Astrocyte (in vitro differentiated cells and primary cell): Measurements from ENCODE around the gene MLXIP. TPM values are rescaled to one million over a fixed set of nuclear protein-coding genes. Genes with fewer than 3 reads are reported as not detected.

Source experiments
- DNase-seq: peaks from one replicate; pipeline ENCODE4 v3.0.0-alpha.2; 2010; ENCODE audit warnings: low read depth
- FAIRE-seq: peaks from 2 replicates; lab custom pipeline; 2011; peaks lifted over from hg19 to GRCh38; lab: Jason Lieb, UNC
- H2AFZ ChIP-seq: 2 replicates; pipeline ENCODE4 v1.6.0; 2012; ENCODE audit warnings: low read depth, low read length, inconsistent platforms
- H3K27ac ChIP-seq: 2 replicates; pipeline ENCODE4 v1.5.1; 2011; ENCODE audit warnings: low read depth, low read length, inconsistent platforms
- H3K27me3 ChIP-seq: 2 replicates; pipeline ENCODE4 v1.6.0; 2011; ENCODE audit warnings: low read length, inconsistent platforms; ENCODE audit not compliant: insufficient read depth
- H3K36me3 ChIP-seq: 2 replicates; pipeline ENCODE4 v1.5.1; 2011; ENCODE audit warnings: low read length, inconsistent platforms; ENCODE audit not compliant: insufficient read depth
- H3K4me1 ChIP-seq: 2 replicates; pipeline ENCODE4 v1.5.1; 2011; ENCODE audit warnings: low read length, inconsistent platforms; ENCODE audit not compliant: insufficient read depth
- H3K4me2 ChIP-seq: 2 replicates; pipeline ENCODE4 v1.6.0; 2012; ENCODE audit warnings: low read length, inconsistent platforms
- H3K4me3 ChIP-seq: 2 replicates; pipeline ENCODE4 v1.5.1; 2011; ENCODE audit warnings: low read depth, mild to moderate bottlenecking, low read length, inconsistent platforms; ENCODE audit not compliant: insufficient read depth
- H3K79me2 ChIP-seq: 2 replicates; pipeline ENCODE4 v1.6.0; 2012; ENCODE audit warnings: mild to moderate bottlenecking, low read length, inconsistent platforms; ENCODE audit not compliant: insufficient read depth
- H3K9ac ChIP-seq: 2 replicates; pipeline ENCODE4 v1.6.0; 2012; ENCODE audit warnings: mild to moderate bottlenecking, low read length, inconsistent platforms
- H3K9me3 ChIP-seq: 2 replicates; pipeline ENCODE4 v1.5.1; 2012; ENCODE audit warnings: low read depth, mild to moderate bottlenecking, low read length, inconsistent platforms; ENCODE audit not compliant: insufficient read depth
- H4K20me1 ChIP-seq: 2 replicates; pipeline ENCODE4 v1.6.0; 2012; ENCODE audit warnings: low read length, inconsistent platforms; ENCODE audit not compliant: insufficient read depth
- H3K27ac Mint-ChIP-seq: one replicate; pipeline ENCODE4 v1.8.0; 2021; ENCODE audit warnings: mild to moderate bottlenecking, mixed read lengths; ENCODE audit not compliant: unreplicated experiment
- H3K27me3 Mint-ChIP-seq: one replicate; pipeline ENCODE4 v1.8.0; 2021; ENCODE audit warnings: low read depth, mixed read lengths; ENCODE audit not compliant: unreplicated experiment
- H3K36me3 Mint-ChIP-seq: one replicate; pipeline ENCODE4 v1.8.0; 2021; ENCODE audit warnings: low read depth, mixed read lengths; ENCODE audit not compliant: unreplicated experiment
- H3K4me1 Mint-ChIP-seq: one replicate; pipeline ENCODE4 v1.8.0; 2021; ENCODE audit warnings: low read depth, mixed read lengths; ENCODE audit not compliant: unreplicated experiment
- H3K4me3 Mint-ChIP-seq: one replicate; pipeline ENCODE4 v1.8.0; 2021; ENCODE audit warnings: mild to moderate bottlenecking, moderate library complexity, mixed read lengths; ENCODE audit not compliant: unreplicated experiment
- H3K9me3 Mint-ChIP-seq: one replicate; pipeline ENCODE4 v1.8.0; 2021; ENCODE audit warnings: mild to moderate bottlenecking, mixed read lengths; ENCODE audit not compliant: unreplicated experiment
- CTCF ChIP-seq: IDR thresholded peaks from 2 replicates; pipeline ENCODE4 v1.5.1; 2011; ENCODE audit warnings: low read depth, mild to moderate bottlenecking, inconsistent platforms, low read length, moderate library complexity; ENCODE audit not compliant: insufficient read depth
- EZH2 ChIP-seq: IDR thresholded peaks from 2 replicates; pipeline ENCODE4 v1.6.1; 2012; ENCODE audit warnings: mild to moderate bottlenecking, low read length, inconsistent platforms; ENCODE audit not compliant: insufficient read depth
- total RNA-seq: library from RNA; stranded (reverse); gene quantifications from 2 replicates; pipeline ENCODE4 v1.2.1, GENCODE V29; 2021

Gene MLXIP
- total RNA-seq, 1 donor from 2014 or later, result 62.5 TPM

GRCh38 chr12:122072031-122072970 is 6.3 kb upstream of the MLXIP start:
- Mint-ChIP-seq H3K4me3 (peak overlapping the region; percentile 58), H3K27me3 (no peaks in the 10 kb centered on the region), H3K9me3 (no peaks in the 10 kb centered on the region), H3K27ac (peak overlapping the region; percentile 94), H3K4me1 (peaks cover 10% of the 10 kb centered on the region), H3K36me3 (peaks cover 5% of the 10 kb centered on the region)
- Histone ChIP-seq H4K20me1 (peaks cover 4% of the 10 kb centered on the region), H3K9me3 (no peaks in the 10 kb centered on the region), H3K4me2 (peak overlapping the region; percentile 78), H3K27ac (peak overlapping the region; percentile 31), H3K27me3 (no peaks in the 10 kb centered on the region), H3K4me1 (peaks cover 13% of the 10 kb centered on the region), H3K4me3 (peak overlapping the region; percentile 20), H3K36me3 (no peaks in the 10 kb centered on the region), H3K79me2 (no peaks in the 10 kb centered on the region), H3K9ac (peak overlapping the region; percentile 63), H2AFZ (no peak overlapping the region)
- DNase-seq (peak; percentile 92), FAIRE-seq (no peak)
- TF ChIP-seq CTCF (no peak), EZH2 (no peak)

DNA sequence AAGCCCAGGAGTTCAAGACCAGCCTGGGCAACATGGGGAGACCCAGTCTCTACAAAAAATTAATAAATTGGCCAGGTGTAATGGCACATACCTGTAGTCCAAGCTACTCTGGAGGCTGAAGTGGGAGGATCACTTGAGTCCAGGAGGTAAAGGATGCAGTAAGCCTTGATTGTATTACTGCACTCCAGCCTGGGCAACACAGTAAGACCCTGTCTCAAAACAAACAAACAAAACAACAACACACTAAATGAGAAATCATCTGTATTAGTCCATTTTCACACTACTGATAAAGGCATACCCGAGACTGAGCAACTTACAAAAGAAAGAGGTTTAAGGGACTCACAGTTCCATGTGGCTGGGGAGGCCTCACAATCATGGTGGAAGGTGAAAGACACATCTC is 4.7 kb upstream of the MLXIP start:
- H3K36me3 ChIP-seq, result no peaks in the 10 kb centered on the region
- Mint-ChIP-seq H3K36me3 (peaks cover 2% of the 10 kb centered on the region), H3K9me3 (no peaks in the 10 kb centered on the region), H3K27ac (no peak overlapping the region), H3K4me1 (peaks cover 10% of the 10 kb centered on the region), H3K4me3 (no peak overlapping the region), H3K27me3 (no peaks in the 10 kb centered on the region)
- no peak overlapping the region for H3K27ac ChIP-seq
- no peak overlapping the region for H2AFZ ChIP-seq
- H3K9ac ChIP-seq, result no peak overlapping the region
- DNase-seq (no peak), FAIRE-seq (no peak)
- no peaks in the 10 kb centered on the region for H4K20me1 ChIP-seq
- no peaks in the 10 kb centered on the region for H3K27me3 ChIP-seq
- no peaks in the 10 kb centered on the region for H3K79me2 ChIP-seq
- peaks cover 10% of the 10 kb centered on the region for H3K4me1 ChIP-seq
- TF ChIP-seq CTCF, result no peak
- TF ChIP-seq EZH2, result no peak
- no peak overlapping the region for H3K4me3 ChIP-seq
- no peak overlapping the region for H3K4me2 ChIP-seq
- H3K9me3 ChIP-seq, result no peaks in the 10 kb centered on the region
